Neural cell (in vitro differentiated cells): ENCODE data around the gene CCR3. TPM values are rescaled to one million over a fixed set of nuclear protein-coding genes. Genes with fewer than 3 reads are reported as not detected.

Experiments used
- H2AFZ ChIP-seq: fragments of 200-600, 300-800 bp; sonication (generic), shearing (Covaris generic); 2 replicates; pipeline ENCODE4 v1.6.0; 2014; ENCODE audit warnings: low read depth, mild to moderate bottlenecking, antibody characterized with exemption, low read length, moderate library complexity
- H3F3A ChIP-seq: fragments of 200-600 bp; shearing (Covaris generic); 2 replicates; pipeline ENCODE4 v1.6.1; 2016; ENCODE audit warnings: mild to moderate bottlenecking, moderate library complexity, mixed read lengths, antibody characterized with exemption, low read length; ENCODE audit not compliant: insufficient read depth, poor library complexity, severe bottlenecking
- H3K27ac ChIP-seq: fragments of 200-600, 300-800 bp; sonication (generic), shearing (Covaris generic); 2 replicates; pipeline ENCODE4 v1.5.1; 2014; ENCODE audit warnings: mild to moderate bottlenecking, low read length, moderate library complexity
- H3K27me3 ChIP-seq: fragments of 300-800, 200-600 bp; sonication (generic), shearing (Covaris generic); 2 replicates; pipeline ENCODE4 v1.6.0; 2014; ENCODE audit warnings: mild to moderate bottlenecking, low read depth, low read length, moderate library complexity; ENCODE audit not compliant: insufficient read depth
- H3K36me3 ChIP-seq: fragments of 300-800, 200-600 bp; sonication (generic), shearing (Covaris generic); 2 replicates; pipeline ENCODE4 v1.5.1; 2014; ENCODE audit warnings: mild to moderate bottlenecking, antibody characterized with exemption, low read length, moderate library complexity; ENCODE audit not compliant: insufficient read depth
- H3K4me2 ChIP-seq: fragments of 300-800, 200-600 bp; sonication (generic), shearing (Covaris generic); 2 replicates; pipeline ENCODE4 v1.6.0; 2014; ENCODE audit warnings: mild to moderate bottlenecking, low read length
- H3K4me3 ChIP-seq: fragments of 300-800, 200-600 bp; sonication (generic), shearing (Covaris generic); 2 replicates; pipeline ENCODE4 v1.5.1; 2014; ENCODE audit warnings: mild to moderate bottlenecking, low read length, moderate library complexity
- H3K79me2 ChIP-seq: fragments of 200-600 bp; shearing (Covaris generic); replicated peaks from 2 replicates; pipeline ENCODE4 v1.6.0; 2014; ENCODE audit warnings: mild to moderate bottlenecking, low read length, moderate library complexity; ENCODE audit not compliant: insufficient read depth
- H3K9ac ChIP-seq: fragments of 300-800, 200-600 bp; sonication (generic), shearing (Covaris generic); 2 replicates; pipeline ENCODE4 v1.6.1; 2016; ENCODE audit warnings: mild to moderate bottlenecking, low read length, mixed read lengths
- H3K9me2 ChIP-seq: fragments of 200-600 bp; shearing (Covaris generic); 2 replicates; pipeline ENCODE4 v1.6.1; 2016; ENCODE audit warnings: mild to moderate bottlenecking, low read length, mixed read lengths; ENCODE audit not compliant: insufficient read depth
- H3K9me3 ChIP-seq: fragments of 200-600, 300-800 bp; sonication (generic), shearing (Covaris generic); 2 replicates; pipeline ENCODE4 v1.6.1; 2016; ENCODE audit warnings: mild to moderate bottlenecking, mixed run types, low read length, moderate library complexity, mixed read lengths
- H4K20me1 ChIP-seq: fragments of 200-600 bp; shearing (Covaris generic); 2 replicates; pipeline ENCODE4 v1.6.1; 2016; ENCODE audit warnings: mild to moderate bottlenecking, mixed run types; ENCODE audit not compliant: insufficient read depth
- EP300 ChIP-seq: fragments of 450-650 bp; conservative IDR thresholded peaks from 2 replicates; pipeline ENCODE4 v1.6.1; 2014; ENCODE audit warnings: antibody characterized with exemption, mild to moderate bottlenecking, moderate library complexity; ENCODE audit not compliant: poor library complexity, severe bottlenecking
- EZH2 ChIP-seq: fragments of 200-600, 300-800 bp; shearing (Covaris generic), sonication (generic); IDR thresholded peaks from 2 replicates; pipeline ENCODE4 v1.6.1; 2014; ENCODE audit warnings: antibody characterized with exemption, low read length, borderline replicate concordance, mild to moderate bottlenecking; ENCODE audit not compliant: insufficient read depth, poor library complexity, severe bottlenecking
- MXI1 ChIP-seq: fragments of 450-650 bp; conservative IDR thresholded peaks from 2 replicates; pipeline ENCODE4 v1.6.1; 2014; ENCODE audit warnings: antibody characterized with exemption, mild to moderate bottlenecking; ENCODE audit not compliant: poor library complexity, severe bottlenecking
- POLR2AphosphoS5 ChIP-seq: IDR thresholded peaks from 2 replicates; pipeline ENCODE4 v1.6.1; 2012
- RAD21 ChIP-seq: fragments of 450-650 bp; conservative IDR thresholded peaks from 2 replicates; pipeline ENCODE4 v1.6.1; 2014; ENCODE audit warnings: antibody characterized with exemption, mild to moderate bottlenecking, moderate library complexity
- SMC3 ChIP-seq: fragments of 450-650 bp; conservative IDR thresholded peaks from 2 replicates; pipeline ENCODE4 v1.6.1; 2014; ENCODE audit warnings: antibody characterized with exemption, mild to moderate bottlenecking, moderate library complexity; ENCODE audit not compliant: poor library complexity
- TAF1 ChIP-seq: IDR thresholded peaks from 2 replicates; pipeline ENCODE4 v1.6.1; 2012; ENCODE audit warnings: low read depth
- polyA plus RNA-seq: library from polyadenylated mRNA; depleted of rRNA; stranded (reverse); fragments of >200 nt; gene quantifications from 2 replicates; pipeline ENCODE4 v1.2.3, GENCODE V29; 2014
- TF ChIP-seq, protein P1 (sequence below): fragments of 450-650 bp; IDR thresholded peaks from 2 replicates; pipeline ENCODE4 v1.5.1; 2014; ENCODE audit warnings: antibody characterized with exemption, mild to moderate bottlenecking, moderate library complexity; ENCODE audit not compliant: poor library complexity, severe bottlenecking
- TF ChIP-seq, protein P2 (sequence below): IDR thresholded peaks from 2 replicates; pipeline ENCODE4 v1.6.1; 2012; ENCODE audit warnings: borderline replicate concordance

The CCR3 gene
- polyA plus RNA-seq, 1 donor from 2014 or later, result not detected

DNA sequence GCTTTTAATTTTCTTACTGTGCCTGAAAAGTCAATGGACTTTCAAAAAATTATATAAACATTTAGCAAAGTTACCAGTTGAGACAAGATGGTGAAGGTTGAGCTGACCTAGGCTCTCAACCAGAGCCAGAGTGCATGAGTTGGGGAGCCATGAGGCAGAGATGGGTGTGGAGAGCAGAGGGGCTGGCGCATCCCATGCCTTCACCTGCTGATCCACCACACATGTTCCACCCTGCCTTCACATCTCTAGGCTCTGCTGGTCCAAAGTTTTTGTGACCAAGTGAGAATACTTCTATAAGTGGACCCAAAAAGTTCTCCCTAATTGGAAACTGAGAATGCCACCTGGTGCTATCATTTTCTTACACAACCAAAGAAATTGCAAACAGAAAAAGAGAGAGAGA is 47.3 kb downstream of the CCR3 start:
- Histone ChIP-seq H3K4me2 (no peak overlapping the region), H3K27me3 (no peaks in the 10 kb centered on the region), H4K20me1 (no peaks in the 10 kb centered on the region), H3K9ac (no peak overlapping the region), H3K36me3 (no peaks in the 10 kb centered on the region), H3K4me3 (no peak overlapping the region), H3K9me2 (no peaks in the 10 kb centered on the region), H3K9me3 (no peaks in the 10 kb centered on the region), H3F3A (no peaks in the 10 kb centered on the region), H3K79me2 (no peaks in the 10 kb centered on the region), H2AFZ (no peak overlapping the region), H3K27ac (no peak overlapping the region)
- no peak for TF ChIP-seq EP300
- no peak for TF ChIP-seq MXI1
- TF ChIP-seq, protein P1, sequence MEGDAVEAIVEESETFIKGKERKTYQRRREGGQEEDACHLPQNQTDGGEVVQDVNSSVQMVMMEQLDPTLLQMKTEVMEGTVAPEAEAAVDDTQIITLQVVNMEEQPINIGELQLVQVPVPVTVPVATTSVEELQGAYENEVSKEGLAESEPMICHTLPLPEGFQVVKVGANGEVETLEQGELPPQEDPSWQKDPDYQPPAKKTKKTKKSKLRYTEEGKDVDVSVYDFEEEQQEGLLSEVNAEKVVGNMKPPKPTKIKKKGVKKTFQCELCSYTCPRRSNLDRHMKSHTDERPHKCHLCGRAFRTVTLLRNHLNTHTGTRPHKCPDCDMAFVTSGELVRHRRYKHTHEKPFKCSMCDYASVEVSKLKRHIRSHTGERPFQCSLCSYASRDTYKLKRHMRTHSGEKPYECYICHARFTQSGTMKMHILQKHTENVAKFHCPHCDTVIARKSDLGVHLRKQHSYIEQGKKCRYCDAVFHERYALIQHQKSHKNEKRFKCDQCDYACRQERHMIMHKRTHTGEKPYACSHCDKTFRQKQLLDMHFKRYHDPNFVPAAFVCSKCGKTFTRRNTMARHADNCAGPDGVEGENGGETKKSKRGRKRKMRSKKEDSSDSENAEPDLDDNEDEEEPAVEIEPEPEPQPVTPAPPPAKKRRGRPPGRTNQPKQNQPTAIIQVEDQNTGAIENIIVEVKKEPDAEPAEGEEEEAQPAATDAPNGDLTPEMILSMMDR, result no peak
- TF ChIP-seq POLR2AphosphoS5, result no peak
- no peak for TF ChIP-seq EZH2

DNA sequence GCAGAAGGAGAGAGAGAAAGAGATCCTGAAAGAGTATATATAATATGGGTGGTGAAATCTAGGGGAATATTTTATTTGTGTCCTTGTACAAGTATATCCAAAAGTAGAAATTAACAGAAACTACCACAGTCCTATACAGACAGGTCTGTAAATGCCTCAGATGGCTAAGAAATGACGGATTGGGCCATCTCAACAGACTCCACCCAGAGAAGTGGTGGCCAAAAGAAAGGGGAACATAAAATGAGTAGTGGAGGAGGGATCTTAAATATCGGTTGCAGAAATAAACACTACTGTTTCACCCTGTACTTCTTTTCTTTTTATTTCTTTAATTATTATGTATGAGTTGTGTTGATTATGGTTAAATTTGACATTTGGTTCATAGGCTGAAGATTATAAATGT is 47.7 kb downstream of the CCR3 start:
- Histone ChIP-seq H3F3A (no peaks in the 10 kb centered on the region), H3K27me3 (no peaks in the 10 kb centered on the region), H3K9me3 (no peaks in the 10 kb centered on the region), H3K9me2 (no peaks in the 10 kb centered on the region), H4K20me1 (no peaks in the 10 kb centered on the region), H3K79me2 (no peaks in the 10 kb centered on the region), H3K9ac (no peak overlapping the region), H3K4me3 (no peak overlapping the region), H3K27ac (no peak overlapping the region), H2AFZ (no peak overlapping the region), H3K4me2 (no peak overlapping the region), H3K36me3 (no peaks in the 10 kb centered on the region)
- TF ChIP-seq EP300 (no peak), MXI1 (no peak), SMC3 (no peak), TAF1 (no peak), RAD21 (no peak), EZH2 (no peak), POLR2AphosphoS5 (no peak)
- TF ChIP-seq, protein P2, sequence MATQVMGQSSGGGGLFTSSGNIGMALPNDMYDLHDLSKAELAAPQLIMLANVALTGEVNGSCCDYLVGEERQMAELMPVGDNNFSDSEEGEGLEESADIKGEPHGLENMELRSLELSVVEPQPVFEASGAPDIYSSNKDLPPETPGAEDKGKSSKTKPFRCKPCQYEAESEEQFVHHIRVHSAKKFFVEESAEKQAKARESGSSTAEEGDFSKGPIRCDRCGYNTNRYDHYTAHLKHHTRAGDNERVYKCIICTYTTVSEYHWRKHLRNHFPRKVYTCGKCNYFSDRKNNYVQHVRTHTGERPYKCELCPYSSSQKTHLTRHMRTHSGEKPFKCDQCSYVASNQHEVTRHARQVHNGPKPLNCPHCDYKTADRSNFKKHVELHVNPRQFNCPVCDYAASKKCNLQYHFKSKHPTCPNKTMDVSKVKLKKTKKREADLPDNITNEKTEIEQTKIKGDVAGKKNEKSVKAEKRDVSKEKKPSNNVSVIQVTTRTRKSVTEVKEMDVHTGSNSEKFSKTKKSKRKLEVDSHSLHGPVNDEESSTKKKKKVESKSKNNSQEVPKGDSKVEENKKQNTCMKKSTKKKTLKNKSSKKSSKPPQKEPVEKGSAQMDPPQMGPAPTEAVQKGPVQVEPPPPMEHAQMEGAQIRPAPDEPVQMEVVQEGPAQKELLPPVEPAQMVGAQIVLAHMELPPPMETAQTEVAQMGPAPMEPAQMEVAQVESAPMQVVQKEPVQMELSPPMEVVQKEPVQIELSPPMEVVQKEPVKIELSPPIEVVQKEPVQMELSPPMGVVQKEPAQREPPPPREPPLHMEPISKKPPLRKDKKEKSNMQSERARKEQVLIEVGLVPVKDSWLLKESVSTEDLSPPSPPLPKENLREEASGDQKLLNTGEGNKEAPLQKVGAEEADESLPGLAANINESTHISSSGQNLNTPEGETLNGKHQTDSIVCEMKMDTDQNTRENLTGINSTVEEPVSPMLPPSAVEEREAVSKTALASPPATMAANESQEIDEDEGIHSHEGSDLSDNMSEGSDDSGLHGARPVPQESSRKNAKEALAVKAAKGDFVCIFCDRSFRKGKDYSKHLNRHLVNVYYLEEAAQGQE, result no peak
- TF ChIP-seq, protein P1, result no peak
